Caco-2 (cell line): Measurements from ENCODE around the gene PSTPIP1. TPM values are rescaled to one million over a fixed set of nuclear protein-coding genes. Genes with fewer than 3 reads are reported as not detected.

Experiments used
- BruUV-seq: library from RNA; stranded (reverse); fragments of 400-500 nt; replicated peaks from 2 replicates; lab custom pipeline; 2021; lab: Mats Ljungman, UMichigan
- CTCF ChIA-PET: fragments of 300-600 bp; sonication (Branson Sonifier 250); formaldehyde crosslinking; loops from one replicate; lab custom pipeline; 2022; ENCODE audit warnings: antibody characterized with exemption; lab: Charles Lee
- POLR2A ChIA-PET: fragments of 300-600 bp; sonication (Branson Sonifier 250); formaldehyde crosslinking; loops from one replicate; lab custom pipeline; 2022; ENCODE audit warnings: antibody characterized with exemption; lab: Charles Lee
- DNase-seq, 2 experiments: peaks; one replicate each; pipeline versions ENCODE4 v3.0.0 to v3.0.0-alpha.2; 2020 to 2022
- H3K27me3 ChIP-seq: replicated peaks from 2 replicates; pipeline ENCODE4 v1.6.0; 2011; ENCODE audit warnings: low read length; ENCODE audit not compliant: control insufficient read depth, insufficient read depth
- H3K36me3 ChIP-seq: 2 replicates; pipeline ENCODE4 v1.5.1; 2011; ENCODE audit warnings: low read length; ENCODE audit not compliant: control insufficient read depth, insufficient read depth
- H3K4me1 ChIP-seq: fragments of 250-450 bp; sonication (Bioruptor Pico); 2 replicates; pipeline ENCODE4 v1.5.1; 2020; ENCODE audit warnings: mild to moderate bottlenecking
- H3K4me3 ChIP-seq: 2 replicates; pipeline ENCODE4 v1.5.1; 2011; ENCODE audit warnings: low read depth, mild to moderate bottlenecking, control low read depth, low read length
- H3K9me3 ChIP-seq: fragments of 250-450 bp; sonication (Bioruptor Pico); 2 replicates; pipeline ENCODE4 v1.5.1; 2020; ENCODE audit warnings: mild to moderate bottlenecking, moderate library complexity
- H3K27ac Mint-ChIP-seq: one replicate; pipeline ENCODE4 v1.8.0; 2022; ENCODE audit warnings: mixed read lengths; ENCODE audit not compliant: unreplicated experiment
- H3K27me3 Mint-ChIP-seq: one replicate; pipeline ENCODE4 v1.8.0; 2022; ENCODE audit warnings: mixed read lengths; ENCODE audit not compliant: insufficient read depth, unreplicated experiment
- H3K36me3 Mint-ChIP-seq: one replicate; pipeline ENCODE4 v1.8.0; 2022; ENCODE audit warnings: mild to moderate bottlenecking, mixed read lengths; ENCODE audit not compliant: insufficient read depth, unreplicated experiment
- H3K4me1 Mint-ChIP-seq: one replicate; pipeline ENCODE4 v1.8.0; 2022; ENCODE audit warnings: low read depth, mixed read lengths; ENCODE audit not compliant: unreplicated experiment
- H3K4me3 Mint-ChIP-seq: one replicate; pipeline ENCODE4 v1.8.0; 2022; ENCODE audit warnings: mild to moderate bottlenecking, moderate library complexity, mixed read lengths; ENCODE audit not compliant: unreplicated experiment
- H3K9me3 Mint-ChIP-seq: one replicate; pipeline ENCODE4 v1.8.0; 2022; ENCODE audit warnings: mixed read lengths; ENCODE audit not compliant: unreplicated experiment
- intact Hi-C: fragments of 100-400 bp; cut with micrococcal nuclease; formaldehyde crosslinking; loops from one replicate; pipeline ENCODE4 v1.10.0; 2022; ENCODE audit not compliant: unreplicated experiment
- total RNA-seq: library from RNA; stranded (reverse); gene quantifications from 2 replicates; pipeline ENCODE4 v1.2.3, GENCODE V29; 2022
- TF ChIP-seq, protein P1 (sequence below), 2 experiments: fragments of 200-600 bp in 1 of 2; IDR thresholded peaks; 1 replicate in 1 of 2; 2 replicates in 1 of 2; pipeline versions ENCODE4 v1.5.1 to v1.8.0; 2011 to 2022; ENCODE audit warnings: antibody characterized with exemption in 1 of 2, control low read depth in 1 of 2, inconsistent platforms in 1 of 2, low read depth in 1 of 2, low read length in 1 of 2, mild to moderate bottlenecking in 1 of 2, moderate library complexity in 1 of 2; ENCODE audit not compliant: insufficient read depth in 1 of 2, severe bottlenecking in 1 of 2, unreplicated experiment in 1 of 2

PSTPIP1 gene
- total RNA-seq, 1 experiment from 2014 or later, result not detected

DNA sequence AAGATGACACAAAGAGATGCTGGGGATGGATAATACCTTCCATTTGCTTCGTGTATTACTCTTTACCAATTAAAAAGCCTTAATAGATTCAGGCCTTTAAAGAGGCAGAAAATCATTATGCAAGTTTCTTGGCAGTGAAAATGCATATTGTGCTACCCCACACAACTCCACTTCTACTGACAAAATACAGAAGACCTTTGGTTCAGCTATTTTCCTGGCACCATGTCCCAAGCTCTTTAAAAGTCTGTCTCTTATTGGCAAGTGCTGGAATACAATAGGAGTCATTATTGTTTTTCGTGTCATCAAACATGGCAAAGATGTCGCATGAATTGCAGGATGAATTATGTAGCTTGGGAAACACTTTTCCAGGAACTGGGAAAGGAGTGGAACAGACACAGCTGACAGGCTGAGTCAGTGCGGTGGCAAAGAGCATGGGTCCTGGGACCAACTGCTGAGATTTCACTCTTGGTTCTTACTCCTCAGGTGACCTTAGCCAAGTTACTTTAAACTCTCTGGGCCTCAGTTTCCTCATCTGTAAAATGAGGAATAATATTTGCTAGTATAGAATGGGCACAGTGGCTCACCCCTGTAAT, 81.5 kb downstream of the PSTPIP1 start:
- ChIA-PET POLR2A (no interaction called here), CTCF (no interaction called here)
- H3K4me3 Mint-ChIP-seq, result no peak overlapping the region
- no peak for DNase-seq
- H3K27ac Mint-ChIP-seq, result no peak overlapping the region
- TF ChIP-seq, protein P1, sequence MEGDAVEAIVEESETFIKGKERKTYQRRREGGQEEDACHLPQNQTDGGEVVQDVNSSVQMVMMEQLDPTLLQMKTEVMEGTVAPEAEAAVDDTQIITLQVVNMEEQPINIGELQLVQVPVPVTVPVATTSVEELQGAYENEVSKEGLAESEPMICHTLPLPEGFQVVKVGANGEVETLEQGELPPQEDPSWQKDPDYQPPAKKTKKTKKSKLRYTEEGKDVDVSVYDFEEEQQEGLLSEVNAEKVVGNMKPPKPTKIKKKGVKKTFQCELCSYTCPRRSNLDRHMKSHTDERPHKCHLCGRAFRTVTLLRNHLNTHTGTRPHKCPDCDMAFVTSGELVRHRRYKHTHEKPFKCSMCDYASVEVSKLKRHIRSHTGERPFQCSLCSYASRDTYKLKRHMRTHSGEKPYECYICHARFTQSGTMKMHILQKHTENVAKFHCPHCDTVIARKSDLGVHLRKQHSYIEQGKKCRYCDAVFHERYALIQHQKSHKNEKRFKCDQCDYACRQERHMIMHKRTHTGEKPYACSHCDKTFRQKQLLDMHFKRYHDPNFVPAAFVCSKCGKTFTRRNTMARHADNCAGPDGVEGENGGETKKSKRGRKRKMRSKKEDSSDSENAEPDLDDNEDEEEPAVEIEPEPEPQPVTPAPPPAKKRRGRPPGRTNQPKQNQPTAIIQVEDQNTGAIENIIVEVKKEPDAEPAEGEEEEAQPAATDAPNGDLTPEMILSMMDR (IDR thresholded peaks at IDR 0.05; ENCODE audit: insufficient read depth in 1 of 2, low read depth in 1 of 2, low read length in 1 of 2, severe bottlenecking in 1 of 2, unreplicated experiment in 1 of 2), result no peak
- Histone ChIP-seq H3K36me3 (no peaks in the 10 kb centered on the region), H3K4me3 (no peak overlapping the region), H3K27me3 (no peaks in the 10 kb centered on the region), H3K9me3 (no peaks in the 10 kb centered on the region), H3K4me1 (peaks cover 1% of the 10 kb centered on the region; the same call in 1 of the 2 replicates)
- no peaks in the 10 kb centered on the region for H3K27me3 Mint-ChIP-seq
- H3K36me3 Mint-ChIP-seq, result no peaks in the 10 kb centered on the region
- no TSS peak for BruUV-seq
- no peaks in the 10 kb centered on the region for H3K9me3 Mint-ChIP-seq
- intact Hi-C loops, result no loop called here
- peaks cover 9% of the 10 kb centered on the region for H3K4me1 Mint-ChIP-seq

GRCh38 chr15:77081971-77082370, 87.0 kb downstream of the PSTPIP1 start:
- no peak for DNase-seq
- intact Hi-C loops, result no loop called here
- Mint-ChIP-seq H3K36me3 (no peaks in the 10 kb centered on the region), H3K4me3 (no peak overlapping the region), H3K4me1 (no peaks in the 10 kb centered on the region), H3K27me3 (no peaks in the 10 kb centered on the region), H3K9me3 (no peaks in the 10 kb centered on the region), H3K27ac (no peak overlapping the region)
- ChIA-PET POLR2A (no interaction called here), CTCF (interaction anchor here (0.8 kb wide), 1 partner anchor 50 kb away, joined by 3 read pairs; no protein-coding TSS in a partner anchor)
- H3K27me3 ChIP-seq, result no peaks in the 10 kb centered on the region
- TF ChIP-seq, protein P1 (IDR thresholded peaks at IDR 0.05; ENCODE audit: insufficient read depth in 1 of 2, low read depth in 1 of 2, low read length in 1 of 2, severe bottlenecking in 1 of 2, unreplicated experiment in 1 of 2), result no peak
- H3K4me3 ChIP-seq, result no peak overlapping the region
- no peaks in the 10 kb centered on the region for H3K4me1 ChIP-seq
- no peaks in the 10 kb centered on the region for H3K36me3 ChIP-seq
- H3K9me3 ChIP-seq, result no peaks in the 10 kb centered on the region
- no TSS peak for BruUV-seq

GRCh38 chr15:77083381-77084160, 88.6 kb downstream of the PSTPIP1 start:
- TF ChIP-seq, protein P1 (IDR thresholded peaks at IDR 0.05; ENCODE audit: insufficient read depth in 1 of 2, low read depth in 1 of 2, low read length in 1 of 2, severe bottlenecking in 1 of 2, unreplicated experiment in 1 of 2), result no peak
- intact Hi-C loops, result no loop called here
- Histone ChIP-seq H3K27me3 (no peaks in the 10 kb centered on the region), H3K4me3 (no peak overlapping the region), H3K4me1 (no peaks in the 10 kb centered on the region), H3K9me3 (no peaks in the 10 kb centered on the region), H3K36me3 (no peaks in the 10 kb centered on the region)
- no TSS peak for BruUV-seq
- POLR2A ChIA-PET, result no interaction called here
- Mint-ChIP-seq H3K9me3 (no peaks in the 10 kb centered on the region), H3K27me3 (no peaks in the 10 kb centered on the region), H3K4me1 (no peaks in the 10 kb centered on the region), H3K36me3 (no peaks in the 10 kb centered on the region), H3K4me3 (no peak overlapping the region), H3K27ac (no peak overlapping the region)
- CTCF ChIA-PET, result no interaction called here
- no peak for DNase-seq
